ENCODE data around the gene BRD3.

Gene BRD3

DNA sequence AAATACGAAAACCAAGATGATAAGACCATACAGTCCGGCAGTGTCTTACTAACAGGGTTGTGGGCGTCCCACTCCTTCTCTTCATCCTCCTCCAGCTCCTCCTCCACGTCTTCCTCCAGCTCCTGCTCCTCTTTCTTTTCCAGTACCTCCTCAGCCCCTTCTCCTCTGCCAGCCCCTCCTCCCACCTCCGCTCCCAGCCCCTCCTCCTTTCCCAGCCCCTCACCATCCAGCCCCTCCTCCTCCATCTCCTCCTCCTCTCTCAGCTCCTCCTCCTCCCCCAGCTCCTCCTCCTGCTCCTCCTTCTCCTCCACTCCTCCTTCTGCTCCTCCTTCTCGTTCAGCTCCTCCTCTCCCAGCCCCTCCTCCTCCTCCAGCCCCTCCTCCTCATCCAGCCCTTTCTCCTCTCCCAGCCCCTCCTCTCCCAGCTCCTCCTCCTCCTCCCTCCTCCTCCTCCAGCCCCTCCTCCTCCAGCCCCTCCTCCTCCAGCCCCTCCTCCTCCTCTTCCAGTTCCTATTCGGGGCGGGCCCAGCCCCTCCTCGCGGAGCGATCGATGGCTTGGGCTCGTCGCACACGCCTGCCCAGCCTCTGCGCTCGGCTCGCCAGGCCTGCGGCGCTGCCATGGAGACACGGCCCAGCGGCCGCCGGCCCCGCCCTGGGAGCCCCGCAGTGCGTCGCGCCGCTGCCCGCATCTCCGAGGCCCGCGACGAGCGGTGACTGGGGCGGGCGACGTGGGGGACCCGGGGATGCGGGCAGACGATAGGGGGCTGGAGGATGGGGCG, 42.8 kb downstream of the BRD3 start, which contains the start of gene BRD3OS:
Gene BRD3OS (plus strand): TSS at position 654 of the 778 bp plus-strand sequence. CDS start 1,267 bp downstream, outside the sequence.
- DNase-seq (ENCODE audit: low read depth in 2 of 2), result peak; percentile 86 to 92

DNA sequence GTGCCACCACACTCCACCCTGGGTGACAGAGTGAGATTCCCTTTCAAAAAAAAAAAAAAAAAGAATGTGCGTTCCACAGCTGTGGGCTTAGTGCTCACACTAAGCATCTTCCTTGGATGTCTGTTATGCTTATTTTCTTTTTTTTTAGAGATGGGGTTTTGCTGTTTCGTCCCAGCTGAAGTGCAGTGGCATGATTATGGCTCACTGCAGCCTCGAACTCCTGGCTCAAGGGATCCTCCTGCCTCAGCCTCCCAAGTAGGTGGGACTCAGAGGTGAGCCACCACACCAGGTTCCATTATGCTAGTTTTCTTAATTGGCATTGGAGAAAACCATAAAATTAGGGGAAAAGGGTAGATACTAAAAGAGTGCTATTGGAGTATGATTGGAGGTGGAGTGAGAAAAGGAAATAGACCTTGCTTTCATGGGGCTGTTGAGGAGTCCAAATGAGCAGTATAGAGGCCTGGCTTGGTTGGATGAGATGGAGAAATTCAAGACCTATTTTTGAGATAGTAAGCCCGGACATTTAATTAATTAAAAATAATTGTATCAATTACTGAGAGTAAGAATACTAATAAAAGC, 43.5 kb downstream of the BRD3 start:
- no peak for DNase-seq (ENCODE audit: low read depth in 2 of 2)

DNA sequence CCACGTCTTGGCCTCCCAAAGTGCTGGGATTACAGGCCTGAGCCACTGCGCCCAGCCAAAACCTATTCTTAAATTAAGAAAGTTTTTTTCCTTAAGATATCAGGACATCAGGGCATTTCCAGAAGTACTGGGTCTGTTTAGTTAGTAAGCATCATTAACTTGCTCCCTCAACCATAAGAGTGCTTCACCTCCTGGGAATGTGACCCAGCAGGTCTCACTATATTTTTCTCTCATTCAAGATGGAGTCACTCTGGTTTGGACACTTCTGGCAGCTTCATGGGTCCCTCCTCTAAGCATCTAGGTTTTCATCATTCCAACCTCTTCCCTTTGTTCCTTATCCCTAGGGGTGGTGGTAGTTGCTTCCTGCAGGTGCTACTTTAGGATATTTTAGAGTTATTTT, 52.9 kb downstream of the BRD3 start:
- no peak for DNase-seq (ENCODE audit: low read depth in 2 of 2)

DNA sequence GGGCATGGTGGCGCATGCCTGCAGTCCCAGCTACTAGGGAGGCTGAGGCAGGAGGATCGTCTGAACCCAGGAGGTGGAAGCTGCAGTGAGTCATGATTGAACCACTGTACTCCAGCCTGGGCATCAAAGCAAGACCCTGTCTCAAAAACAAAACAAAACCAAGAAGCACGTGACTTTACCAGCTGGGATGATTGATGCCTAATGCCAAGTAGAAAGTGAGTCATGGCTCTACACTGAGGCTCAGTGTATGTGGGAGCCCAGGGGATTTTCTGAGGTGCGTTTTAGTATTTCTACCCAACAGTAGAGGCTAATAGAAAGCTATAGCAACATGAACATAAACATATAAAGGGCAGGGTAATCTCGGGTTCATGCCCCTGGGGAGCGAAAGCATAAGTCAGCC, 56.4 kb downstream of the BRD3 start:
- DNase-seq (ENCODE audit: low read depth in 2 of 2), result no peak

DNA sequence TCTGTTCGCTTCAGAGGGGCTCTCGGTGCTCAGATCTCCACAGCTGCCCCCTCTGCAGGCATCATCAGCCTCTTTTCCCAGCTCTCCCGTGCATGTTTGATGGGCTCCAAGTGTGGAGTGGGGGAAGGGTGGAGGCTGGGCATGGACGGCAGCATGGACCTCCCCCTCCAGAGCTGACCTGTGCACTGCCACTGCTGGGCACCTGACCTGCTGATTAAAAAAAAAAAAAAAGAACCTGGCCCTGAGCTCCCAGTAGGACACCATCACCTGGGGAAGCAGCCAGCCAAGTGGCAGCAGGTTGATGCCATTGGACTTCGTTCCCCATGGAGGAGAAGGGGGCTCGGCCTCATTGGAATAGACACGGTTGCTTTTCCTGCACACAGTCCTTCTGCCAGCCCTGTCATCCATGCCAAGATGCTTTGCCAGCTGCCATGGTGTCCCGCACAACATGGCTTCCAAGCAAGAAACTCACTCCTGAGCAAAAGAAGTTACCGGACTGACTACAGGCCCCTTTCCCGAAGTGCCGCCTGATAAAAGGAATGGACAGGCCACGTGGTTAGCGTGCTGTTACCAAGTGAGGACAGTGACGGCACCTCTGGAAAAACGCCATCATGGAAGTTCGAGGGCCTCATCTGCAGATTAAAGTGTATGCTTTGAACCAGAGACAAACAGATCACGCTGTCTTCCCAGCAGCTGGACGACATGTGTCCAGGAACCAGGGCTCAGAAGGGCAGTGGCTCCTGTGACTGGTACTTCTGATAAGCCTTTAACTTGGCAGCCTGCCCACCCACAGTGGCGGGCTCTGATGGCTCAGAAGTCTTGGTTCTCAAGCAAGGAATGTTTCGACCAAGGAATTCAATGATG, 57.3 kb downstream of the BRD3 start:
- no peak for DNase-seq (ENCODE audit: low read depth in 2 of 2)

DNA sequence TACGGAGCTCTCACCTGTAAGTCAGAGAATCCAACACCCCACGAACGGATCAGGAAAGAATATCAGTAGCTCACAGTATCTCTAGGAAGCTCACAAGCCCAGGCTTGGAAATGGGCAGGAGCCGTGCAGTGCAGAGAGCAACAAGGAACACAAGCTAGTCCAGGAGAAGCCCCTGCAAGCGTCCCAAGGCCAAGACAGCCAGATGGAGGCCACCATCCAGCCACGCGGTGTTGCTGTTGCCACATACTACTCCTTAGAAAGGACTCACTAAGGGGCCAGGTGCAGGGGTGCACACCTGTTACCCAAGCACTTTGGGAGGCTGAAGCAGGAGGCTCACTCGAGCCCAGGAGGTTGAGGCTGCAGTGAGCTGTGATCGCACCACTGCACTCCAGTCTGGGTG, 60.3 kb downstream of the BRD3 start:
- DNase-seq (ENCODE audit: low read depth in 2 of 2), result no peak

DNA sequence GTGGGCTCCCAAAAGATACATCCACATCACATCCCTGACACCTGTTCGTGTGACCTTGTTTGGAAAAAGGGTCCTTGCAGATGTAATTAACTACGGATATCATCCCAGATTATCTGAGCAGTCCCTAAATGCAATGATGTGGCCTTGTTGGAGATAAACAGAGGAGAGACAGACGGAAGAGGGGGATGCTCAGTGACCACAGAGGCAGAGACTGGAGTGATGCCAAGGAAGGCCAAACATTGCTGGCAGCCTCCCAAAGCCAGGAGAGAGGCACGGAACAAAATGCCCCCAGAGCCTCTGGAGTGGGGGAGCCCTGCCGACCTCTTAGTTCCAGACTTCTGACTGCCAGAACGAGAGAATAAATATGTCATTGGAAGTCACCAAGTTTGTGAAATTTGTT, 60.7 kb downstream of the BRD3 start:
- no peak for DNase-seq (ENCODE audit: low read depth in 2 of 2)

DNA sequence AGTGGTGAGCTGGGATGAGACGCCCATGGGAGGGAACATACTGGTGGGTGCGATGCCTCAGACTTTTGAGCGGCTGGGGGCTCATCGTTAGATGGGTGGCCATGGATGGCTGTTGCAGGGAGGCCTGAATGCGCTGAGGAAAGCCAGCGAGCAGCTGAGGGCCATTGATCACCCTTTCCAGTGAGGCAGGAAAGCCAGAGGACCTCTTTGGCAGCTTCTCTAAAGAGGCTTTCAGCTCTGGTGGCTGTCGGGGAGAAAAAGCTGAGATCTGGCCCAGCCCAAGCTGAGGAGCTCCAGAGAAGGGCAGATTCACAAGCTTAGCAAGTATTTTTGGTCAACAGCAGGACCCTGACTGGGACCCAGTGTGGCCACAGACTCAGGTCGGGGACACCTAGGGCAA, 62.4 kb downstream of the BRD3 start:
- DNase-seq (ENCODE audit: low read depth in 2 of 2), result no peak

DNA sequence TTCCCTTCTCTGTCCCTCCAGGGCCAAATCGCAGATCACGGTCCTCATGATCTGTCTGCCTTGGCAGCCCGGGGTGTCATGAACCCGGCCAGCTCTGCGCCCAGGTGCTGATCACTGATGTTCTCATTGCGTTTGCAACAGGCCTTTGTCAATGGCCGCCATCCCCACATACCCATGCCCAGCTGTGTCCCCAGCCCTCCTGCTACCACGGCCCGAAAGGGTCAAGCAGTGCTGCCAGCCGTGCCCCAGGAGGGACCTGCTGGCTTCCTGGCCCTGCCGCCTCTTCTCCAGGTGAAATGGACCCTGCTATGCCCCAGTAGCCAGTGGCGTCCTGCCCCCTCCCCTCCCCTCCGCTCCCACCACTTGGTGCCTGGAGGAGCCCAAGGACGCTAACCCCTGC, 62.9 kb downstream of the BRD3 start:
- DNase-seq (ENCODE audit: low read depth in 2 of 2), result no peak

DNA sequence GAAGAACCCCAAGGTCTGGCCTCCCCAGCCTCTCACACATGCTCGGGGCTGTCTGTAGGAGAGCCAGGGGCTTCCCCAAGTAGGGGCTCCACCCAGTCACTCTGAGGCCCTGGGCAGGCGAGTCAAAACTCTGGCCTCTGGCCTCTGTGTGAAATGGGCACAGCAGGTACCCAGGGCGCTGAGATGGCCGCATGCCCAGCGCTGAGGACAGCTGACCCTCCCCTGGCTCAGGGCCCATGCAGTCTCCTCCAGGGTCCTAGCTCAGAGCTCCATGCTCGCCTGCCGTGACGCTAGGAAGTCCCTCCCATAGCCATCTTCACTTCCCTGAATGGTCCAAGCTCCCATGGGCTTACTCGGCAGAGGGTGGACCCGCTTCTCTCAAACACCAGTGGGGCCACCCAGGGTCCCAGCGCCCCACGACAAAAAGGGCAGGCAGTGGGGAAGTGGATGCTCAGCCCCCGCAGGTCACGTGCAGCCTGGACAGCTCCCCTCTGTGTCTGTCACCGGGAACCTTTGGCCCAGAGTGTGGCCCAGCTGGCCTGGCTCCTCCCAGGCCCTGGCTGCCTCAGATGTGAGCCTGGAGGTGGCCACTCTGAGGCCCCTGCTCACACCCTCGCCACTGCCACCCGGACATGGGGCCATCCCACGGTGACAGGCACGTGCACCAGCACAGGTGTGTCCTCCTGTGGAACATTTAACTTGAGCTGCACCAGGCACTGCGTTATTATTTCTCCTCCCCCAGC, 63.5 kb downstream of the BRD3 start:
- no peak for DNase-seq (ENCODE audit: low read depth in 2 of 2)

DNA sequence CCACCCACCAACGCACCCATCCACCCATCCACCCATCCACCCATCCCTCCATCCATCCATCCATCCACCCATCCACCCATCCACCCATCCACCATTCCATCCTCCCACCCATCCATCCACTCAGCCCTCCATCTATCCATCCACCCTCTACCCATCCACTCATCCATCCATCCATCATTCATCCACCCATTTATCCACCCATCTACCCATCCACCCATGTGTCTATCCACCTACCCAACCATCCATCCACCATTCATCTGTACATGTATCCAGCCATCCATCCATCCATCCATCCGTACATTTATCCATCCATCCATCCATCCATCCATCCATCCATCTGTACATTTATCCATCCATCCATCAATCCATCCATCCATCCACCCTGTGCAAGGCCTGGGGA, 64.6 kb downstream of the BRD3 start:
- no peak for DNase-seq (ENCODE audit: low read depth in 2 of 2)

DNA sequence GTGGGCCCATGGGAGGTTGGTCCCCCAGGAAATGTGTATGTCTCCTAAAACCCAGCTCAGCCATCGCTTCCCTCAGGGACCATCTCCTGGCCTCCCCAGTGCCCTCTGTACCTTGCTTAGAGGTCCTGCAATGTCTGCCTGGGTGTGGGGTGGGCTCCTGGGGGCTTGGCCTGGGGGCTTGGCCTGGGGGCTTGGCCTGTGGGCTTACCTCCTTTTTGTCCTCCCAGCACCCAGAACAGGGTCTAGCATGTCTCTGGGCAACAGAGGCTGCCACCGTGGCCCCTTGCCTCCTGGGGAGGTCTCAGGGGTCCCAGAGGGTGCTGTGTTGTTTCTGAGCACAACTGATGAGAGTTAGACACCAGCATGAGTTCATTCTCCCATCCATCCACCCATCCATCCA, 65.0 kb downstream of the BRD3 start:
- DNase-seq (ENCODE audit: low read depth in 2 of 2), result no peak

DNA sequence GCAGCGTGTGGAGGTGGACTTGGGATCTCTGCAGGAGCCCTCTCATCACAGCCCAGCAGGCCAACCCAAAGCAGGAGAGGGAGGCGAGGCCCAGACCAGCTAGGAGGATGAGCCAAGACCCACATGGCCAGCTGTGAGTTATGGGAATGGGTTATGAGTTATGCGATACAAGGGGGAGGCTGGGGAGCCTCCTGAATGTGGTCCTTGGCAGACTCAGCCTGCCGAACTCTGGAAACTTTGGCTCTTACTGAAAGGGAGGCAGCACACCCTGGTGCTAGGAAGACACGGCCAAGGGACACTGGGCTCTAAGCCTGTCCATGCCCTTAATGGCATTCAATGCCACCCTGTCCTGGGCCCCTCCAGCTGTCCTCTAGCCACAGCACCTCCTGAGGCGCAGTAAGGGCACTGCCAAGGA, 68.0 kb downstream of the BRD3 start:
- no peak for DNase-seq (ENCODE audit: low read depth in 2 of 2)

DNA sequence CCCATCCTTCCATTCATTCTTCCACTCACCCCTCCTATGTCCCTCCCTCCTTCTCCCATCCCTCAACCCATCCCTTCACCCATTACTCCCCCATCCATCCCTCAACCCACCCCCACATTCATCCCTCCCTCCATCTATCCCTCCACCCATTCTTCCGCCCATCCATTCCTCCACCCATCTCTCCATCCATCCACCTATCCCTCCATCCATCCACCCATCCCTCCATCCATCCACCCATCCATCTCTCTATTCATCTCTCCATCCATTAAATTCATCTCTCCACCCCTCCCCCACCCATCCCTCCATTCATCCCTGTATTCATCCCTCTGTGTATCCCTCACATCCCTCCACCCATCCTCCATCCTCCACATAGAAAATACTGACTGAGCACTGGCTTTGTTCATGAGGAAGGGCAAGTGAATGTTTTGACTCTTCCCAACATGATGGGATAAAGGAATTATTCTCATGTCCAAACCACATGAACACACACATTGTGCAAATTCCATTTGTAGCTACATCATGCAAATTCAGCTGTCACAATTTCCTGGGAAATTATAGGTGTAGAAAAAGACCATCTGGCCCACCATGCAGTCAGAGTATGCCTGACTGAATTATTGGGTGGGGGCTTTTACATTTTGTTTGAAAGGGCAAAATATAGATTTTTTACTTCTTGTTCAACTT, 68.8 kb downstream of the BRD3 start:
- DNase-seq (ENCODE audit: low read depth in 2 of 2), result no peak

DNA sequence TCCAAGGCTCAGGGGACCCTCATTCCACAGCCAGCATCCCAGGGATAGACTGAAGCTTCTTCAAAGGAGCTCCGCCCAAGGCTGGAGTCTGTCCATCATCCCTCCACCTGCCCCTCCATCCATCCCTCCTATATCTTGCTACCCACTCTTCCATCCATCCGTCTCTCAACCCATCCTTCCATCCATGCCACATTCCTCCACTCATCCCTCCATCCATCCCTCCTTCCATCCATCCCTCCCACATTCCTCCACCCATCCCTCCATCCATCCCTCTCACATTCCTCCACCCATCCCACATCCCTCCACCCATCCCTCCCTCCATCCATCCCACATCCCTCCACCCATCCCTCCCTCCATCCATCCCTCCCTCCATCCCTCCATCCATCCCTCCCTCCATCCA, 70.2 kb downstream of the BRD3 start:
- DNase-seq (ENCODE audit: low read depth in 2 of 2), result no peak

DNA sequence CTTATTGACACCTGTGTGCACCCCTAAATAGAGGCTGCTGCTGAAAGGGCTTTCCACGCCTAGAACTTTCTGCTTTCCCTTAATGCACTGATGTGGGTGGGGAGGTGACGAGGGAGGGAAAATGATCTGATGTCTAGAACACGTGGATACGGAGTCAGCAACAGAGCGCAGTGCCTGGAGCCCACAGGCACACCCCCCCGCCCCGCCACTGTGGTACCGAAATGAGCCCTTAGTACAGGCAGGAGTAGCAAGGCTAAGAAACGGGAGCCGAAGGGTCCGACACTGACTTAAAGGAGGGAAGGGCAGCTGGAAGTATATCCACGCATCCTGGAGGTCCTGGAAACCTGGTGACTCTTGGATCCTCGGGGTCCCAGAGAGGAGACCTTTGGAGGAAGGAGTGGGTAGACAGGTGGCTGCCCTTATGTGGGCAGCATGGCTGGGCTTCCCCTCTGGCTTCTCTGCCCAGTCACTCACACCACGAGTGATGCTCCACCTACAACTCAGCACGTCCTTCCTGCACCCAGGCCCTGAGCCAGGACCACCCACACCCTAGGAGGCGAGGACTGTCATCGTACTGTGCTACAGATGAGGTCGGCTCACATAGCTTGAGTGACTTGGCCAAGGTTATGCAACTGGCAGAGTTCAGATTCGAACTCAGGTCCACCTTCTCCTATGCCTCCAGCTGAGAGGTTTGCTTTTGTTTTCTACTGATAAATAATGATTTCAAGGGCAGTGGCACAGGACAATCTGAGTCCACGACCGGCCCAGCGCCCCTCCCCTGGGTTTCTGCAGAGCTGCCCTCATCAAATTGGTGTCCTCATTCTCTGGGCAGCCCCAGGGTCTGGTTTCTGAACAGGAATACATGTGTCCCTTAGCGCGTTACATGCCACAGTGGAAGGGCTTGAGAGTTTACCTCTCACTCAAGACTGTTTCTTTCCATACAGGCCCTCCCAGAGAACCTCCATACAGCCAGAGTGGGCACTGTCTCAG, 71.0 kb downstream of the BRD3 start:
- DNase-seq (ENCODE audit: low read depth in 2 of 2), result no peak

DNA sequence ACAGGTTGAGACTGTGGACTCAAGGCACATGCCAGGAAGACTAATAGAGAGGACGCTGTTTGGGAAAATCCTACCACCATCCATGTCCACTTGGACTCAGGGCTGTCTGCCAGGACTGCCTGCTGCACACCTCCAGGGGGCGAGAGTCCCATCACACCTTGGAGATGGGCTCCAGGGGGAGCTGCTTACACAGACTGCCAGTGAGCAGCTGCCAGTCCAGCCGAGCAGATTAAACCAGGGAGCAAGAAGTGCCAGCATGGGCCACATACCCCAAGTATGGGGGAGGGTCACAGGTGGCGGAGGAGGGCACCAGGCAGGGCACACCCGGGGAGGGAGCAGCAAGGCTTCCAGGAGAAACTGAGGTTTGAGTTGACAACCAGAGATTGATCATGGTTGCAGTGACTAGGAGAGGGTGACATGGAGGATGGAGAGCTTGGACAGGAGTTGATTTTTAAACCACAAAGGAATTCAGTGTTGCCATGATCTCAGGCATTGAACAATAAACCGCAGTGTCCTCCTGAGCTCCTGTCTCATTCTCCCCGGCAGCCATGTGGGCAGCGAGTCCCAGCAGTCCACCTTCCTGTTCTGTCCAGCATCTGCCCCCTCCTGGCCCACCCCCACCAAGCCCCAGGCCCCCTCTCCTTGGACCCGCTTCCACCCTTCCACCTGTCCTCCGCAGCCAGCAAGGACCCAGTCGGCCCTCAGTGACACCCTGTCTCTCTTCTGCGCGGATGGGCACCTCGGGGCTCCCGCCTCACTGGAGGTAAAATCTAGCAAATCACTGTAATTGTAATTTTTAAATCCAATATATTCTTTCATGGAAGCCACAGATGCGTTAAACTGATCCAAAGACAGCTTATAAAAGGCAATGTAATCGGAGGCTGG, 72.6 kb downstream of the BRD3 start:
- DNase-seq (ENCODE audit: low read depth in 2 of 2), result no peak

DNA sequence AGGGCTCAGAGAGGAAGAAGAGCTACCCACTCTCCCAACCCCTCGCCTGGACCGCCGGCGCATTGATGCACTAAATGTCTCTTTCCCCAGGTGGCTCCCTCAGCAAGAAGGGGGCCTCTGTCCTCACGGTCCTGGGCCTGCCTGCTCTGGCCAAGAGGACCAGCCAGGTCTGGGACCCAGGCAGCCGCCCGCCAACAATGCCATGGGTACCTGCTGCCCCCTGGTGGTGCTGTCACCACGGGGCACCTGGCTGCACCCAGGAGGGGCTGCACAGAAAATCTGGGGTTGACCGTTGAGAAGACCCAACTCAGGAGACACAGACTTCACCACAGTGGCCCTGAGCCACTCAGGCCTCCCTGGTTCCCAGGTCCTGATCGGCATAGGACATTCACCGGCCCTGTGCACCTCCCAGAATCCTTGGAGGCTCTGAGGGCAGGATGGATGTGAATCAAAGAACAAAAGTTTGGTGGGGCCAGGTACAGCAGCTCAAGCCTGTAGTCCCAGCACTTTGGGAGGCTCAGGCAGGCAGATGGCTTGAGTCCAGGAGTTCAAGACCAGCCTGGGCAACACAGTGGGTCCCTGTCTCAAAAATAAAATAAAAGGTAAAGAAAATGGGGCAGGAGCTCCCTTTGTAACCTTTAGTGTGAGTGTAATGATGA, 73.3 kb downstream of the BRD3 start:
- DNase-seq (ENCODE audit: low read depth in 2 of 2), result peak; percentile 68 to 81
